GM19324 (cell line): ENCODE results near the gene F2.

Experiments used
- ATAC-seq: cut with Tn5 transposase; IDR thresholded peaks from one replicate; pipeline ENCODE4 v1.9.1; 2021; ENCODE audit warnings: mild to moderate bottlenecking, moderate library complexity; ENCODE audit not compliant: unreplicated experiment, low FRiP score

F2 gene

GRCh38 chr11:46737699-46738098 lies 18.7 kb downstream of the F2 start:
- ATAC-seq: no peak

DNA sequence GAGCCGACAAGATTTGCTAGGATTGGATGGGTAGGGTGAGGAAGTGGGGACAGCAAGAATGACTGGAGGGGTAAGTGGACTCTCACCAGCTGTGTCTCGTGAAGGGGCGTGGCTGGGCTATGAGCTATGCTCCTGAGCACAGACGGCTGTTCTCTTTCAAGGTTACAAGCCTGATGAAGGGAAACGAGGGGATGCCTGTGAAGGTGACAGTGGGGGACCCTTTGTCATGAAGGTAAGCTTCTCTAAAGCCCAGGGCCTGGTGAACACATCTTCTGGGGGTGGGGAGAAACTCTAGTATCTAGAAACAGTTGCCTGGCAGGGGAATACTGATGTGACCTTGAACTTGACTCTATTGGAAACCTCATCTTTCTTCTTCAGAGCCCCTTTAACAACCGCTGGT lies 19.9 kb downstream of the F2 start:
- no peak for ATAC-seq

GRCh38 chr11:46741600-46742484 lies 22.8 kb downstream of the F2 start:
- no peak for ATAC-seq

- no peak for ATAC-seq
These were observed 24.0 kb downstream of the F2 start for GRCh38 chr11:46743043-46743442.

DNA sequence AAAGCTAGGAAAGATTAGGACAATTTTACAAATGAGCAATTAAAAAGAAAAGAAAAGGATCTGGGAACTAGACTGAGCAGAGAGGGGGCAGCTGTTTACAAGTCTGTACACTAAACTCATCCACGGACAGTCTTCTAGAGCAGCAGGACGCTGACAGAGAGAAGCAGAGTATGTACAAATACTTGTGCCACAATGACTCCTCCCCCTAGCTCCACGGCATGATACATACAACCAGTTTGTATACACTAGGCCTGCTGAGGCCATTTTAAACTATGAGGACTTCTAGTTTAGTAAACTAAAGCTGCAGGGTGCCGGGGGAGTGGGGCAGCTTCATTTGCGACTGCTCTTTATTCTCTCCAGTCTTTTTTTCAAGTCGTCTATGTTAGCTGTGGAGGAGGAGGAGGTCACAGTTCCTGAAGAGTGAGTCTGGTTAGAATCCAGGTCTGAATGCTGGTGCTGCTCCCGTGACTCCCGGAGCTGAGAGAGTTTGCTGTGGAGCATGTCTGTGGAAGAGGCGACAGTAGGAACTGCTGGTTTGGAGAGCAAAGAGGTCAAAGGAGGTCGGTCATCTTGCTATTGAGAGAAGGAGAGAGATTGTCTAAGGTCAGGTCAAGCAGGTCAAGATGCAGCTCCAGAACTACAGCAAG lies 24.8 kb downstream of the F2 start:
- no peak for ATAC-seq

DNA sequence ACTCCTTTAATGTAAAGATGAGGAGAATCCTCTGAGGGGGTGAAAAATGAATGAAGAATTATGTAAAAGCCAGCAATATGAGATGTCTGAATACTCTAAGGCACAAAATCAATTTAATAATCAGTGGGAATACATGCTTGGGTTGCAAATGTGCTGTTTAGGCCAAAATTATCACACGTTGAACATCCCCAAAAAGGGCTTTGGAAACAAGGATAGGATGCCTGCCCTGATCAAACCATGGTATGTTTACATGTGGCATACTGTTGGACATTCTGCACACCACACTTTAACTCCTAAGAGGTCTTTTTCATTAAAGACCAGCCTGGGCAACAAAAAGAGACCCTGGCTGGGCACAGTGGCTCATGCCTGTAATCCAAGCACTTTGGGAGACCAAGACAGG lies 26.3 kb downstream of the F2 start:
- no peak for ATAC-seq

- no peak for ATAC-seq
These were observed 27.0 kb downstream of the F2 start for GRCh38 chr11:46745995-46746394.

DNA sequence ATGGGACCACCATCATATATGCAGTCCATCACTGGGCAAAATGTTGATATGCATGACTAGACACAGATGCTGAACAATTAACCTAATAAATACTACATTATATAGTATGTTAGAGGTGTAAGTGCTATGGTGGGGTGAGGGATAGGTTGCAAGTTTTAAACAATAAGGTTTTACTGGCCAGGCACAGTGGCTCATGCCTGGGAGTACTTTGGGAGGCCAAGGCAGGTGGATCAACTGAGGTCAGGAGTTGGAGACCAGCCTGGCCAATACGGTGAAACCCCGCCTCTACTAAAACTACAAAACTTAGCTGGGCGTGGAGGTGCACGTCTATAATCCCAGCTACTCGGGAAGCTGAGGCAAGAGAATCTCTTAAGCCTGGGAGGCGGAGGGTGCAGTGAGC lies 28.1 kb downstream of the F2 start:
- ATAC-seq: no peak

- ATAC-seq: no peak
These were observed 36.9 kb downstream of the F2 start for GRCh38 chr11:46755962-46756361.

- no peak for ATAC-seq
These were observed 40.2 kb downstream of the F2 start for GRCh38 chr11:46759196-46759595.

- ATAC-seq: no peak
These were observed 41.6 kb downstream of the F2 start for GRCh38 chr11:46760429-46761128.

DNA sequence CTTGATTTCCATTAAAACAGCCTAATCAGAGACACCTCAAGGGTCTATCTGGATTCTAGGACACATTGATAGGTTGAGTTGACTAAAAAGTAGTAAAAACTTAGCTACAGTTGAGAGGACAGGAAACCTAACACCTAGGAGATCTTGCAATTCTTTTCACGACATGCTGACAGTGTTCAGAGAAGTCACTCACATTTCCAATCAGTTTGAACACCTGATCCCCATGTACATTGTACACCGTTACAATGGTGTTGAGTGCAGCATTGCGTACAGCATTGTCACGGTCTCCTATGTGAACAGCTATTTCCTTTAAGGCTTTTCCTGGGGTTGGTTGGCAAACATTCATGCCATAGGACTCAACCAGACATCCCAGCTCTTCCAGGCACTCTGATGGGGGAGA lies 42.8 kb downstream of the F2 start:
- no peak for ATAC-seq

DNA sequence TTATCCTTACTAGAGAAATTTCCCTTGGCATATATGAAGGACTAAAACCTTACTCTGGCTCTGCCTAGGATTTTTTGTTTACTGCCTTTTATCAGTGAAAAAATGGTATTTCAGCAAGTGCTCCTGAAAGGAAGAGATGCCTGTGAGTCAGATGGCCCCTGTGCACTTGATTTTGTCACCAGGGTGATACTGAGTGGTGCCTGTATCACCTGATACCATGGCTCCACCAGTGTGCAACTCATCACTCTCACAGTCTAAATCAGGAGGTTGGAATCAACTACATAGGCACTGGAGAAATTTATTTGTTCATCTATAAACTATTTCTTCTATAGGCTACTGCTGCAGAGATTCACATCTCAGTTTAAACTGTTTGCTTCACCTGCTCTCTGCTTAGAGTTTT lies 43.2 kb downstream of the F2 start:
- no peak for ATAC-seq

GRCh38 chr11:46766656-46767055 lies 47.6 kb downstream of the F2 start:
- ATAC-seq: no peak

DNA sequence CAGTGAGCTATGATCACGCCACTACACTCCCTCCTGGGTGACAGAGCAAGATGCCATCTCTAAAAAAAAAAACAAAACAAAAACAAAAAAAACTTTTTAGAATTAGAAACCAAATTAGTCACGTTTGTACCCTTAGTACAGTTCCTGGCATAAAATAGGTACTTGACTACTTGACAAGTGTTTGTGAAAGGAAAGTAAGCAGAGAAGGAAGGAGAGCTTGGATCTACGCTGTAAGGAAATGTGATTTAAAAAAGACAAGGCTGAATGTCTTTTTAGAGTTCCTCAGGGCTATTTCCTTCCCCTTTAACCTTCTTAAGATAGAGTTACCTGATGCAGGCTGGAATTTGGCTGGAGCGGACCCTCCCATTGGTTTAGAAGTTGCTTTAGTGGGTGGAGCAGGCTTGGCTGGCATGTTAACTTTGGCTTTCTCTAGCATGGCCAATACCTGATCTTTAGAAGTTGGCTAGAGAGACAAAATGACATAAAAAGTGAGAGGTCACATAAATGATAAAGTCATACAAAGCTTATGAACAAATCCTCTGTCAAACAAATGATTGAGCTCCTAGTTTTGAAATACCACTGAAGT lies 50.7 kb downstream of the F2 start:
- no peak for ATAC-seq

DNA sequence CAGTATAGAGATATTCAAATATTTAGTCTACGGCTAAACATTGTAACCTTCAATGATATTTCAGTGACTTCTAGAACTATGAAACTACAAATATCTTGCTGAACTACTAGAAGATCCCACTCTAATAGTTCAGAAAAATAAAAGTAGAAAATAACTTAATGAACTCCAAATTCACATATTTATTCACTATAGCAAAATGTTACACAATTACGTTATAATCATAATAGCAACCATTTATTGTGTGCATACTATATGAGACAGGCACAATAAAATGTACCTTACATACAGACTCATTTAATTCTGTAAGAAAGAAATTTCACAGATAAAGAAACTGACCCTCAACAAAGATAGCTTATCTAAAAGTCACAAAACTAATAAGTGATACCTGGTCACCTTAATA lies 57.9 kb downstream of the F2 start:
- no peak for ATAC-seq

- no peak for ATAC-seq
These were observed 59.4 kb downstream of the F2 start for GRCh38 chr11:46778416-46778815.
